Hematopoietic multipotent progenitor cell treated with erythropoietin and hydrocortisone succinate and interleukin-3 and kit ligand, for 4 days (in vitro differentiated cells): Measurements from ENCODE around the gene ZNF469.
A peak's percentile ranks its signal among the peaks of the same experiment; 100 is the strongest.

ENCODE experiments used
- DNase-seq: peaks from one replicate; pipeline ENCODE4 v3.0.0-alpha.2; 2015

ZNF469 gene

GRCh38 chr16:88413631-88414030 lies 30.9 kb downstream of the ZNF469 start:
- DNase-seq: no peak

- no peak for DNase-seq
These were observed 32.0 kb downstream of the ZNF469 start for GRCh38 chr16:88414521-88415380.

- DNase-seq: no peak
These were observed 32.6 kb downstream of the ZNF469 start for GRCh38 chr16:88415381-88415705.

DNA sequence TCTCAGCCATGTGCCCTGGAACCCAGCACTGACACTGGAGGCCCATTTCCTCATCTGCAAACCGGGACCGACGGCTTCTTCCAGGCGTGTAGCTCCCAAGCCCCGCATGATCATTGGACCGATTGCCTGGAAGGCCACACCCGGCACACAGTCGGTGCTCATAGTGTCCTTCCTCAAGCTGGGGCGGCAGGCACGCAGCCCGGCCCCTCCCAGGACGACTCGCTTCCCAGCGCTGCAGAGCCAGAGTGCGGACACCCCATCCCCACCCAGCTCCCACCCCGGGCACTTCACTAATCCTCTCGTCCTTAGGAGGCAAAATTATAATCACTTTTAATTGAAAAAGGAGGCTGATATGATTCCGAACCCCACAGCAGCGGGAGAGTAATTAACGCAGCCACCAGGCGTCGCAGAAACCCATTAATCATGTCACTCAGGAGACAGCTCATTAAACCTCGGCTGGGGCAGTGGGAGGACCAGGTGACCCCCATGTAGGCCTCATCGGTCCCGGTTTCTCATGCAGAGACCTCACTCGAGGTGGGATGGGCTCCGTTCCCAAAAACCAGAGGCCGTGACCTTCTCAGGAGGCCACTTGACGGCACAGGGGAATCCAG lies 33.1 kb downstream of the ZNF469 start:
- DNase-seq: no peak

- no peak for DNase-seq
These were observed 33.9 kb downstream of the ZNF469 start for GRCh38 chr16:88416686-88417085.

- no peak for DNase-seq
These were observed 35.1 kb downstream of the ZNF469 start for GRCh38 chr16:88417684-88418476.

GRCh38 chr16:88418869-88419268 lies 36.1 kb downstream of the ZNF469 start:
- no peak for DNase-seq

- DNase-seq: no peak
These were observed 37.0 kb downstream of the ZNF469 start for GRCh38 chr16:88419790-88420189.

GRCh38 chr16:88420496-88420895 lies 37.7 kb downstream of the ZNF469 start:
- DNase-seq: no peak

- no peak for DNase-seq
These were observed 38.5 kb downstream of the ZNF469 start for GRCh38 chr16:88421301-88421700.

- DNase-seq: no peak
These were observed 39.2 kb downstream of the ZNF469 start for GRCh38 chr16:88421871-88422433.

DNA sequence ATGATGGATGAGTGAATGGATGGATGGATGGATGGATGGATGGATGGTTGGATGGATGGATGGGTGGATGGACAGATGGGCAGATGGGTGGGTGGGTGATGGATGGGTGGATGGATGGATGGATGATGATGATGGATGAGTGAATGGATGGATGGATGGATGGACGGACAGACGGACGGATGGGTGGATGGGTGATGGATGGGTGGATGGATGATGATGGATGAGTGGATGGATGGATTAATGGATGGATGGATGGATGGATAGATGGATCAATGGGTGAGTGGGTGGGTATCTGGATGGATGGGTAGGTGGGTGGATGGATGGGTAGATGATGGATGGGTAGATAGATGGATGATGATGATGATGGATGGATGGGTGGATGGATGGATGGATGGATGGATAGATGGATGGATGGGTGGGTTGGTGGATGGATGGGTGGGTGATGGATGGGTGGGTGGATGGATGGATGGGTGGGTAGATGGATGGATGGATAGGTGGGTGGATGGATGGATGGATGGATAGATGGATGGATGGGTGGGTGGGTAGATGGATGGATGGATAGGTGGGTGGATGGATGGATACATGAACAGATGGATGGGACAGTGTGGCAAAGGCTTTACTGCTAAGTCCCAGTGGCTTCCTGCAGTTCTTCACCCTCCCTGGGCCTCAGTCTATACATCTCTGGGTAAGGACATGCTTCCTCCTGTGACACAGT lies 40.1 kb downstream of the ZNF469 start:
- DNase-seq: no peak

DNA sequence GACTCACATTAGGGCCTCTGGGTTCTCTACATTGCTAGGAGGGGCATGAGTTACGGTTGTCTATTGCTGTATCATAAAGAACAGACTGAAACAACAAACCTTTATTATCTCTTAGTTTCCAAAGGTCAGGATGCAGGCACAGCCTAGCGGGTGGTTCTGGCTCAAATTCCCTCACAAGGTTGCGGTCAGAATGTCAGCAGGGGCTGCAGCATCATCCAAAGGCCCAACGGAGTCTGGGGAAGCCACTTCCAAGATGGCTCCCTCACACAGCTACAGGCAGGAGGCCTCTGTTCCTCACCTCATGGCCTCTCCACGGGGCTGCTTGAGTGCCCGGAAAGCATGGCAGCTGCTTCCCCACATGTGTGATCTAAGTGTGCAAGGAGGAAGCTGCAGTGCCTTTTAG lies 40.7 kb downstream of the ZNF469 start:
- no peak for DNase-seq

- peak; percentile 34 for DNase-seq
These were observed 42.0 kb downstream of the ZNF469 start for GRCh38 chr16:88424587-88425235.

- DNase-seq: no peak
These were observed 43.3 kb downstream of the ZNF469 start for GRCh38 chr16:88426018-88426417.

DNA sequence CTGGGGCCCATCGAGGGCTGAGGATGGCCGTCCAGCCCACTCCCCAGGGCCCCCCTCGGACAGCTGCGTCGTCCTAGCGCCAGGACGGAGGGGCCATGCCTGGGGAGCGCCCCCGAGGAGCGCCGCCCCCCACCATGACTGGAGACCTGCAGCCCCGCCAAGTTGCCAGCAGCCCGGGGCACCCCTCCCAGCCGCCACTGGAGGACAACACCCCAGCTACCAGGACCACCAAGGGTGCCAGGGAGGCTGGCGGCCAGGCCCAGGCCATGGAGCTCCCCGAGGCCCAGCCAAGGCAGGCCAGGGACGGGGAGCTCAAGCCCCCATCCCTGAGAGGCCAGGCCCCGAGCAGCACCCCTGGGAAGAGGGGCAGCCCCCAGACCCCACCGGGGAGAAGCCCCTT lies 44.6 kb downstream of the ZNF469 start:
- DNase-seq: no peak

DNA sequence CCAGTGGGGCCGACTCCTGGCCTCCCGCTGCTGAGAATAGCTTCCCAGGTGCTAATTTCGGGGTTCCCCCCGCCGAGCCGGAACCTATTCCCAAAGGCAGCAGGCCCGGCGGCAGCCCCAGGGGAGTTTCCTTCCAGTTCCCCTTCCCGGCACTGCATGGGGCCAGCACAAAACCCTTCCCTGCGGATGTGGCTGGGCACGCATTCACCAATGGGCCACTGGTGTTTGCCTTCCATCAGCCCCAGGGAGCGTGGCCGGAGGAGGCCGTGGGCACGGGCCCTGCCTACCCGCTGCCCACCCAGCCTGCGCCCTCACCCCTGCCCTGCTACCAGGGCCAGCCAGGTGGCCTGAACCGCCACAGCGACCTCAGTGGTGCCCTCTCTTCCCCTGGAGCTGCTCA lies 45.4 kb downstream of the ZNF469 start:
- no peak for DNase-seq

- DNase-seq: no peak
These were observed 46.0 kb downstream of the ZNF469 start for GRCh38 chr16:88428616-88429386.

- no peak for DNase-seq
These were observed 46.8 kb downstream of the ZNF469 start for GRCh38 chr16:88429387-88430184.

DNA sequence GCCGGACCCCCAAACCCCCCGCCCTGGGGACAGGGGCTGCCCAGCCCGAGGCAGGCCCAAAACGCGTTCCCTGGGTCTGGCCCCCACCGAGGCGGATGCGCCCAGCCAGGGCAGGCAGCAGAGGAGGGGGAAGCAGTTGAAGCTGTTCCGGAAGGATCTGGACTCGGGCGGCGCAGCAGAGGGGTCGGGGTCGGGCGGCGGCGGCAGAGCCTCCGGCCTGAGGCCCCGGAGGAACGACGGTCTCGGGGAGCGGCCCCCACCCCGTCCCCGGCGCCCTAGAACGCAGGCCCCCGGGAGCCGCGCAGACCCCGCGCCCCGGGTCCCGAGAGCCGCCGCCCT lies 47.4 kb downstream of the ZNF469 start:
- DNase-seq: no peak
